NCI-H510A treated with DMSO at 0.1 percent for 48 hours (cell line): Measurements from ENCODE around the gene ZNF224.

ENCODE experiments used
- DNase-seq: peaks from one replicate; lab custom pipeline; 2025; lab: John Stamatoyannopoulos, UW

ZNF224 gene

DNA sequence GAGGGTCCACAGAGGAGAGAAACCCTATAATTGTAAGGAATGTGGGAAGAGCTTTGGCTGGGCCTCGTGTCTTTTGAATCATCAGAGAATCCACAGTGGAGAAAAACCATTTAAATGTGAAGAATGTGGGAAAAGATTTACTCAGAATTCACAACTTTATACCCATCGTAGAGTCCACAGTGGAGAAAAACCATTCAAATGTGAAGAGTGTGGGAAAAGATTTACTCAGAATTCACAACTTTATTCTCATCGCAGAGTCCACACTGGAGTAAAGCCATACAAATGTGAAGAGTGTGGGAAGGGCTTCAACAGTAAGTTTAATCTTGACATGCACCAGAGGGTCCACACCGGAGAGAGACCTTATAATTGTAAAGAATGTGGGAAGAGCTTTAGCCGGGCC is 37.8 kb downstream of the ZNF224 start:
- DNase-seq: no peak

DNA sequence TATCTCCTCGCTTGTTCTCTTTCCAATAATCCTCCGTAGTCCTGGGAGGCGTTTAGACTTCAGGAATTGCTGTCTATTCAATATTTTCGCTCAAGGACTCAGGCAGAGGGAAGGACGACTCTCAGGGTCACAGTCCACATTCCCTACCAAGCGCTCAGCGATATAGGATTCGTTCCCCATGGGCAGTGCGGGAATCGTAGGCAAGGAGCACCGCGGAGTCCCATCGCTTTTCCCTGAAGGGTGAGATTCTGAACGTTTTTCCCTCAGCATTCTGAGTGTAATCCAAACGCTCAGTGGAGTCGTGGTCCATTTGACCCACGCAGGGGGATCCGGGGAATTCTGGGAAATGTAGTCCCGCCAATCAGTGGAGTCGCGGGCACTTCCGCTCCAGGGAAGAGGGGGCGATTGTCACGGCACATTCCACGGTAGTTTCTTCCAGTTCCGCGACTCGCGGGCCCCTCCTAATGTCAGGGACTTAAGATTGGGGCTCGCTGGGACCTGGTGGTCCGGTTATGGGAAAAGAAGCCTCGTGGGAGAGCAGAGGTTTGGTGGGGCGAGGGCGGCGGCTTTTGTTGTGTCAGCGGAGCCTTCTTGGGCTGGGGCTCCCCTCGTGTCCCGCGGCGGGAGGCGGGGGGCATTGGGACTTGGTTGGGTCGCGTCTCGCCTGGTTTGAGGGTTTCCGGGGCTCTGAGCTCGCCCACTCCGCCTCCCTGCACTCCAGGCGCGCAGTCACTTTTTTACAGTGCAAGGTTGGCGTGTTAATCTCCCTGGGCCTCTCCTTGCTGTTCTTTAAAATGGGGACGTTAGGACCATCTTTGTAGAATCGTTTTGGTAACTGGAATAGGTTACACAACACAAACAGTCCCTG is 47.3 kb downstream of the ZNF224 start, which contains the start of gene ZNF234:
ZNF234 (plus strand) TSS at position 364 of the 868 bp plus-strand sequence. CDS start 3,079 bp downstream, outside the sequence.
- DNase-seq: peak; percentile 40

DNA sequence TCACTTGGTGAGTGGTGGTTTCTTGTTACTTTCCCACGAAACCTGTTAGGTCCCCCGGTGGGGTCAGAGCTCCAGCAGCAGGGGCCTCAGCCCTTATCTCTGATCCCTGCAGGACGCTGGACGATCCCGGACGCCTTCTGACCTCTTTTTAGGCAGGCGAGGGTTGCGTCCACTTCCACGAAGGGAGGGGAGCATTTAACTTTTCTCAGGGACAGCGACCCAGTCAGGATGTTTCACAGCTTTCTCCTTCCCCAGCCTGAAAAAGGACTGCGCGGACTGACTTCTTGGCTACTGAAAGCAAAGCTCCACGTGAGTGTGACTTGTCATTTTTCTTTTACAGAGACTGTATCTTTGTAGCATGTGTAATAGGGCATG is 47.9 kb downstream of the ZNF224 start:
- no peak for DNase-seq

DNA sequence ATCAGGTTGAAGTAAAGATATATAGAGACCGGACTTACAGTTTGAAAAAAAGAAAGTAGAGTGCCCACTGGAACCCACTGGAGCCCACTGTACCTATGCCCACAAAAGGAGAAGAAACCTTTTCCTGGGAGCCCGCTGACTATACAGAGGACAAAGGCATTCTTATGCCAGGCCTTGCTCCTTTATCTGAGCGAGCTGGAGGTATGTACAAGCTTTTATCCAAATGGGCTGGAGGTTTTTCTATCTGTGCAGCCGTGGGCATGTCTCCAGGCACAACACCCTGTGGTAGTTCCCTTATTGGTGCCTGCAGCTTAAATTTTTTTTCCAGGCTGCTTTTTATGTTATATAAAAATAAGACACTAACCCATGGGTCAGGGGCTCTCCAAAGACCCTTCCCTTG is 55.6 kb downstream of the ZNF224 start:
- DNase-seq: no peak

DNA sequence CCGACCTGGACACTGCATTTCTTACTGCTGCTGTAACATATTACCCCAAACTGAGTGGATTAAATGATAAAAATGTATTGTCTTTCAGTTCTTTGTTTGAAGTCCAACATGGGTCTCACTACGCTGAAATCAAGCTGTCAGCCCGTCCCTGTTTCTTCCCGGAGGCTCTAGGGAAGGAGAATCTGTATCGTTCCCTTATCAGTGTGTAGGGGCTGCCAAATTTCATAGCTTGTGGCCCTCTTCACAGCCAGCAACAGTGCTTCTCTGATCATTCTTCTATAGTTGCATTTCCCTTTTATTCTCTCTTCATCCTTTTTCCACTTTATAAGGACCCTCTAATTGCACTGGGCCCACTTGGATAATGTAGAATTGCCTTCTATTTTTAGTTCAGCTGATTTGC is 57.3 kb downstream of the ZNF224 start:
- DNase-seq: no peak

DNA sequence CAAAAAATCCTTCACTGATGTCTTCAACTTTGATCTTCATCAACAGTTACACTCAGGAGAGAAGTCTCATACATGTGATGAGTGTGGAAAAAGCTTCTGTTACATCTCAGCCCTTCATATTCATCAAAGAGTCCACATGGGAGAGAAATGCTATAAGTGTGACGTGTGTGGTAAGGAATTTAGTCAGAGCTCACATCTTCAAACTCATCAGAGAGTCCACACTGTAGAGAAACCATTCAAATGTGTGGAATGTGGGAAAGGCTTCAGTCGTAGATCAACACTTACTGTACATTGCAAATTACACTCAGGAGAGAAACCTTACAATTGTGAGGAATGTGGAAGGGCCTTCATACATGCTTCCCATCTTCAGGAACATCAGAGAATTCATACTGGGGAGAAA is 62.3 kb downstream of the ZNF224 start:
- DNase-seq: no peak
